NCI-H460 (cell line): Measurements from ENCODE around the gene MRPS9. TPM values are rescaled to one million over a fixed set of nuclear protein-coding genes. Genes with fewer than 3 reads are reported as not detected.

Experiments
- DNase-seq: peaks from one replicate; pipeline ENCODE4 v3.0.0-alpha.2; 2016; ENCODE audit warnings: low read depth; ENCODE audit errors: extremely low read depth
- total RNA-seq: library from RNA; depleted of rRNA; stranded (reverse); fragments of >200 nt; shearing (Covaris generic); gene quantifications from 2 replicates; pipeline ENCODE4 v1.2.3, GENCODE V29; 2014; rRNA removed

The MRPS9 gene
- total RNA-seq, 1 experiment from 2014 or later: 58.2 TPM

DNA sequence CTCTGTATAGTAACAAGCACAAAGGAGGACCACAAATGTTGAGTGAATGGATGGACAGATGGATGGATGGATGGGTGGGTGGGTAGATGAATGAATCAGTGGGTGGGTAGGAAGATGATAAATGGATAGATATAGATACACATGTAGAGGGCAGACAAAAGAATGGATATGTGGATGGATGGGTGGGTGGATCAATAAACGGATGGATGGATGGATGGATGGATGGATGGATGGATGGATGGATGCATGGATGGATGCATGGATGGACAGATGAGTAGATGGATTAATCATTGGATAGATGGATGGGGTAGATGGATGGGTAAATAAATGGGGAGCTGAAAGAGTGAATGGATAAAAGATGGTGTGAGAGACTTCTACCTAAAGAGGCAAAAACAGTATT lies 111.4 kb downstream of the MRPS9 start:
- DNase-seq: no peak

Other genes starting within 250 kb of the MRPS9 start
- gene POU3F3, start 184.0 kb upstream of the MRPS9 start, total RNA-seq: not detected in 2 replicates
- gene GPR45, start 203.7 kb downstream of the MRPS9 start, total RNA-seq: not detected in 2 replicates